Calu3 (cell line): ENCODE measurements around the gene MIPEP. TPM values are rescaled to one million over a fixed set of nuclear protein-coding genes. Genes with fewer than 3 reads are reported as not detected.

ENCODE experiments used
- BruUV-seq: library from RNA; stranded (reverse); fragments of 400-500 nt; replicated peaks from 2 replicates; lab custom pipeline; 2021; lab: Mats Ljungman, UMichigan
- CTCF ChIA-PET: fragments of 300-600 bp; sonication (Branson Sonifier 250); formaldehyde crosslinking; loops from one replicate; lab custom pipeline; 2022; ENCODE audit warnings: antibody characterized with exemption; lab: Charles Lee
- DNase-seq: peaks from one replicate; pipeline ENCODE4 v3.0.0; 2022
- H3K27ac Mint-ChIP-seq: one replicate; pipeline ENCODE4 v1.8.0; 2022; ENCODE audit warnings: mixed read lengths; ENCODE audit not compliant: unreplicated experiment
- H3K27me3 Mint-ChIP-seq: one replicate; pipeline ENCODE4 v1.8.0; 2022; ENCODE audit warnings: mixed read lengths; ENCODE audit not compliant: unreplicated experiment
- H3K36me3 Mint-ChIP-seq: one replicate; pipeline ENCODE4 v1.8.0; 2022; ENCODE audit warnings: mild to moderate bottlenecking, moderate library complexity, mixed read lengths; ENCODE audit not compliant: insufficient read depth, unreplicated experiment
- H3K4me1 Mint-ChIP-seq: one replicate; pipeline ENCODE4 v1.8.0; 2022; ENCODE audit warnings: mild to moderate bottlenecking, low read depth, mixed read lengths; ENCODE audit not compliant: unreplicated experiment
- H3K4me3 Mint-ChIP-seq: one replicate; pipeline ENCODE4 v1.8.0; 2022; ENCODE audit warnings: mild to moderate bottlenecking, low read depth, moderate library complexity, mixed read lengths; ENCODE audit not compliant: unreplicated experiment
- H3K9me3 Mint-ChIP-seq: one replicate; pipeline ENCODE4 v1.8.0; 2022; ENCODE audit warnings: low read depth, mixed read lengths; ENCODE audit not compliant: unreplicated experiment
- intact Hi-C: fragments of 100-400 bp; cut with micrococcal nuclease; formaldehyde crosslinking; loops from one replicate; pipeline ENCODE4 v1.10.0; 2022; ENCODE audit not compliant: unreplicated experiment
- total RNA-seq: library from RNA; stranded (reverse); gene quantifications from 2 replicates; pipeline ENCODE4 v1.2.3, GENCODE V29; 2022
- TF ChIP-seq, protein P1 (sequence below): fragments of 200-600 bp; IDR thresholded peaks from one replicate; pipeline ENCODE4 v1.8.0; 2022; ENCODE audit warnings: antibody characterized with exemption; ENCODE audit not compliant: unreplicated experiment

Gene MIPEP
- total RNA-seq, 1 experiment from 2014 or later = 25.2 TPM

DNA sequence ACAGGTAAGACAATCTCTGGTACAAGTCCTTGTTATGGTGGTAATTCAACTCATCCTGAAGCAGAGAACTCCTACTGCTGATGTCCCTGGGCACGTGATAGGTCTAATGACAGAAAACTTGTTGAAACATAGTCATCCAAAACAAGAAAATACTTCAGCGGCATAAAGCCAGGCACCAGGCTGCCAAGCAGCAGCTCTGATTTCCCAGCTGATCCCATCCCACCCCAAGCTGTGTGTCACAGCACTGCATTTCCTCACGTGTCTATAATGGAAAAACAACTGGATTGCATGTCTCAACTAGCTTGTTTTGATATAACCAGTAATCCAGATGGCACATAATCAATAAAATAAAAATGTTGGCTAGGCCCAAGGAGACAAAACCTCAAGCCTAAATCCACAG, 64.8 kb downstream of the MIPEP start:
- Mint-ChIP-seq H3K27ac (no peak overlapping the region), H3K36me3 (no peaks in the 10 kb centered on the region), H3K4me1 (no peaks in the 10 kb centered on the region), H3K4me3 (no peak overlapping the region), H3K27me3 (no peaks in the 10 kb centered on the region), H3K9me3 (no peaks in the 10 kb centered on the region)
- CTCF ChIA-PET = no interaction called here
- TF ChIP-seq, protein P1, sequence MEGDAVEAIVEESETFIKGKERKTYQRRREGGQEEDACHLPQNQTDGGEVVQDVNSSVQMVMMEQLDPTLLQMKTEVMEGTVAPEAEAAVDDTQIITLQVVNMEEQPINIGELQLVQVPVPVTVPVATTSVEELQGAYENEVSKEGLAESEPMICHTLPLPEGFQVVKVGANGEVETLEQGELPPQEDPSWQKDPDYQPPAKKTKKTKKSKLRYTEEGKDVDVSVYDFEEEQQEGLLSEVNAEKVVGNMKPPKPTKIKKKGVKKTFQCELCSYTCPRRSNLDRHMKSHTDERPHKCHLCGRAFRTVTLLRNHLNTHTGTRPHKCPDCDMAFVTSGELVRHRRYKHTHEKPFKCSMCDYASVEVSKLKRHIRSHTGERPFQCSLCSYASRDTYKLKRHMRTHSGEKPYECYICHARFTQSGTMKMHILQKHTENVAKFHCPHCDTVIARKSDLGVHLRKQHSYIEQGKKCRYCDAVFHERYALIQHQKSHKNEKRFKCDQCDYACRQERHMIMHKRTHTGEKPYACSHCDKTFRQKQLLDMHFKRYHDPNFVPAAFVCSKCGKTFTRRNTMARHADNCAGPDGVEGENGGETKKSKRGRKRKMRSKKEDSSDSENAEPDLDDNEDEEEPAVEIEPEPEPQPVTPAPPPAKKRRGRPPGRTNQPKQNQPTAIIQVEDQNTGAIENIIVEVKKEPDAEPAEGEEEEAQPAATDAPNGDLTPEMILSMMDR = no peak
- intact Hi-C loops = no loop called here
- BruUV-seq = no TSS peak
- DNase-seq = no peak

GRCh38 chr13:23822252-23822824, 66.9 kb downstream of the MIPEP start:
- DNase-seq = no peak
- no TSS peak for BruUV-seq
- H3K4me1 Mint-ChIP-seq = no peaks in the 10 kb centered on the region
- CTCF ChIA-PET = no interaction called here
- intact Hi-C loops = no loop called here
- no peaks in the 10 kb centered on the region for H3K36me3 Mint-ChIP-seq
- no peak overlapping the region for H3K27ac Mint-ChIP-seq
- TF ChIP-seq, protein P1 = no peak
- H3K4me3 Mint-ChIP-seq = no peak overlapping the region
- H3K27me3 Mint-ChIP-seq = no peaks in the 10 kb centered on the region
- no peaks in the 10 kb centered on the region for H3K9me3 Mint-ChIP-seq

DNA sequence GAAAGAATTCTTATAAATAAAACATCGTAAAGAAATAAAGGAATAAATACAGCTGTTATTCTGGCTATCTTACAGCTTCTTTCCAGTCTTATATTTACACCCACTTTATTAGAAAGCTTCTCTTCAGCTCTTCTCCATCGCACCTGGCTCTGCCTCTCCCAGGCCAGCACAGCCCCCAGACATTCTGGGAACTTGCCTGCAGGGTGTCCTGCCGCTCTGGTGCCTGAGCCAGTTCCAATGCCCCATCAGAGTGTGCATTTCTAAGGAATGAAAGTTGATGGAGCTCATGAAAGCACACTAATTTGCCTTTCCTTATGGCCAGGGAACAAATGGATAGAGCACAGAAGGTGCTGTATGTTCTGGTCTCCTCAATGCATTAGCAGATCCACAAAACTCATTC, 68.7 kb downstream of the MIPEP start:
- no TSS peak for BruUV-seq
- Mint-ChIP-seq H3K4me1 (no peaks in the 10 kb centered on the region), H3K4me3 (no peak overlapping the region), H3K27ac (no peak overlapping the region), H3K9me3 (no peaks in the 10 kb centered on the region), H3K36me3 (no peaks in the 10 kb centered on the region), H3K27me3 (no peaks in the 10 kb centered on the region)
- CTCF ChIA-PET = no interaction called here
- intact Hi-C loops = no loop called here
- TF ChIP-seq, protein P1 = no peak
- DNase-seq = no peak

GRCh38 chr13:23817830-23818229, 71.4 kb downstream of the MIPEP start:
- CTCF ChIA-PET = no interaction called here
- Mint-ChIP-seq H3K9me3 (no peaks in the 10 kb centered on the region), H3K4me3 (no peak overlapping the region), H3K4me1 (no peaks in the 10 kb centered on the region), H3K27ac (no peak overlapping the region), H3K36me3 (no peaks in the 10 kb centered on the region), H3K27me3 (no peaks in the 10 kb centered on the region)
- no TSS peak for BruUV-seq
- intact Hi-C loops = no loop called here
- TF ChIP-seq, protein P1 = no peak
- DNase-seq = no peak
